ENCODE data around the gene ZNF483.
A peak's percentile ranks its signal among the peaks of the same experiment; 100 is the strongest.
"Not testable (repeated sequence)": the region's sequence is repeated elsewhere in the genome, so short reads cannot be mapped to it uniquely, and the experiment has no call there.

Gene ZNF483

DNA sequence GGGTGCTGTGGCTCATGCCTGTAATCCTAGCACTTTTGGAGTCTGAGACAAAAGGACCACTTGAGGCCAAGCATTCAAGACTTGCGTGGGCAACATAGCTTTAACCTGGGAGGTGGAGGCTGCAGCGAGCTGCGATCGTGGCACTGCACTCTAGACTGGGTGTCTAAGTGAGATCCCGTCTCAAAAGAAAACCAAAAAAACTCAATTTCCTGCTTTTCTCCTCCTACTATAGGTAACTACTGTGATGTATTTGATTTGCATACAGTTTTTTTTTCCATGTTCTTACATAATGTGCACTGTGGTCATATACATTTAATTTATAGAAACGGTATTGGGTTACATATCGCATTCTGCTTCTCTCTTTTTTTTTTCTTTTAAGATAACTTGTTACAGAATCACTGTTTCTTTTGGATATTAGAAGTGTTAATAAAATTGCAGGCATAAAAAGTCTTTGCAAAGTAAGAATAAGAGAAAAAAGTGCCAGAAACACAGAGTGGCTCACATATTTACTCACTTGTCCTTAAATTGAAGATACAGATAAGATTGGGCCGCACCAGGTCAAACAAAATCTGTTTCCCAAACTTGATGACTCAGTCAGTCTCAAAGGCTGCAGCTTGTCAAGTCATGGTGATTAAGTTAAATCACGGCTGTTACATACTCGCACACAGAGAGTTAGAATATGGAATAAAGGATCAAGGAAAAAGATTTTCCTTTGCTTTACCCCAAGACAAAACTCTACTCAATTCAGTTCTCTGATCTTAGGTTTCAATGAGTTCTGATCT lies 76.4 kb downstream of the ZNF483 start:
- in situ Hi-C loops (cut with HindIII; ENCODE audit: low pct_unique_long_range_greater_than_20kb, low sequenced_read_pairs), result no loop called here
- no peak for TF ChIP-seq JUND (IDR thresholded peaks at IDR 0.05; ENCODE audit: low read depth)
- DNase-seq (ENCODE audit: low read depth in 1 of 2, low spot score in 1 of 2), result no peak

DNA sequence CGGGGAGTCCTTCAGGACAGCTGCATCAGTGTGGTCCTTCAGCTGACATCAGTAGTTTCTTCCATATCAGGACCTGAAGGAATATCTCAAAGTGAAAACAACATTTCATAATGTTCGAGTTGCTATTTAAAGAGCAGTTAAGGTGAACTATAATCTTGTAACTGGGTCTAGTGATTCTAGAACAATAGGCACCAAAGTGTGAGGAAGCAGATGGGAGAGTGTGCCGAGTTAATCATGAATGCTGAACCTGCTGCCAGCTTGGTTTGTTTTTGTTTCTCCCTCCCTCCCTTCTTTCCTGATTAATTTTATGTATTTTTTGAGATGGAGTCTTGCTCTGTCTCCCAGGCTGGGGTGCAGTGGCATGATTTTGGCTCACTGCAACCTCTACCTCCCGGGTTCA lies 78.1 kb downstream of the ZNF483 start:
- in situ Hi-C loops (cut with HindIII; ENCODE audit: low pct_unique_long_range_greater_than_20kb, low sequenced_read_pairs), result no loop called here
- no peak for TF ChIP-seq JUND (IDR thresholded peaks at IDR 0.05; ENCODE audit: low read depth)
- DNase-seq (ENCODE audit: low read depth in 1 of 2, low spot score in 1 of 2), result no peak

DNA sequence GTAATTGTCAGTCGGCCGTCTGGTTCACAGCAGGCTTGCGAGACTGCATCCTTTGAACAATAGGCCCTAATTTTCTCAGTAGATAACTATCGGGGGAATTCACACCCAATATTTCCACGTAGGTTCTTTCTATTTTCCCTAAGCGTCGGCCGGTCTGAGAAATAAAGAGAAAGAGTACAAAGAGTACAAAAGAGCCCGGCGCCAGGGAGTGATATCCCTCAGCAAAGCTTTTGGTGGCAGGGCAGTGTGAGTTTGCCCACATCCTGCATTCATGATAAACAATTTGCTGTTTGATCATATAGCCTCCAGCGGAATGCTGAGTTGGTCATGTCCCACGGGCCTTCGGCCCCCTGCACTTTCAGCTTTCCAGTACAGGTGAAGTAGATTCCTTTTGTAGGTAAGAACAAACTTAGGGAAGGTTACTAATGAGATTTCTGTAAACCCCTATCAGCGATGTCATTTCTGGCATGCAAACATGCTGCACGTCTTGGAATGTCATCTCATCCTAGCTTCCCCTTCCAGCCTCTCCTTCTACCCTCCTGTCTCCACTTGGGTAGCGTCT lies 79.2 kb downstream of the ZNF483 start:
- in situ Hi-C loops (cut with HindIII; ENCODE audit: low pct_unique_long_range_greater_than_20kb, low sequenced_read_pairs), result no loop called here
- TF ChIP-seq JUND (IDR thresholded peaks at IDR 0.05; ENCODE audit: low read depth), result no peak
- DNase-seq (ENCODE audit: low read depth in 1 of 2, low spot score in 1 of 2), result no peak

DNA sequence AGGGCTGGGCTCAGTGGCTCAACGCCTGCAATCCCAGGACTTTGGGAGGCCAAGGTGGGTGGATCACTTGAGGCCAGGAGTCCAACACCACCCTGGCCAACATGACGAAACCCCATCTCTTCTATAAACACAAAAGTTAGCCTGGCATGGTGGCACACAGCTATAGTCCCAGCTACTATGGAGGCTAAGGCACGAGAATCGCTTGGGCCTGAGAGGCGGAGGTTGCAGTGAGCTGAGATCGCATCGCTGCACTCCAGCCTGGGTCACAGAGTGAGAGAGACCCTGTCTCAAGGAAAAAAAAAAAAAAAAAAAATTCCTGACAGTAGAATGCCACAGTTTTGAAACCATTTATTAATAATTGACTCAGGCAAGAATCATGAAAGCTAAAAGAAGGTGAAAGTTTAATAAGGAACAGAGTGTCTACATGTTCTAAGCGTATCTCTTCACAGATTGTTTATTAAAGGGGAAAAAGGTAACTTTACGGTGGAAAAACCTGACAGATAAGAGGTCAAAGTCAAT lies 80.1 kb downstream of the ZNF483 start:
- DNase-seq (ENCODE audit: low read depth in 1 of 2, low spot score in 1 of 2), result no peak
- in situ Hi-C loops (cut with HindIII; ENCODE audit: low pct_unique_long_range_greater_than_20kb, low sequenced_read_pairs), result no loop called here
- TF ChIP-seq JUND (IDR thresholded peaks at IDR 0.05; ENCODE audit: low read depth), result no peak

DNA sequence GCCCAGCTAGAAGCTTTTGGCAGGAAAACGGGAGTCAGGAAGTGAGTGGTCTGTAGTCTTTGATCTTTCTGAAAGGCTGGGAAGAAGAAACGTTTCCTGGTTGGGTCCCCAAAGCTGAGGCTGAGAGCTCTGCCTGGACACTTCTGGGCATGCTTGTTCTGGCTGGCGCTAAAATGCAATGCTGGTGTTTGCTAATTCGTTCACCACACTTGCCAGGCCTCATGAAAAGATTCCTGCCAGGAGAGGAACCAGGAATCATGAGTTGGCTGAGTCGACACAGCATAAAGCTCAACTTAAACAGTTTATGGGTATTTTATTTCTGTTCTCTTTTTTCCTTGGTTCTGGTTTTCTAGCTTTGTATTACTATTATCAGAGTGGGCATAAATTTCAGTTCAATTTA lies 85.2 kb downstream of the ZNF483 start:
- no peak for TF ChIP-seq JUND (IDR thresholded peaks at IDR 0.05; ENCODE audit: low read depth)
- in situ Hi-C loops (cut with HindIII; ENCODE audit: low pct_unique_long_range_greater_than_20kb, low sequenced_read_pairs), result no loop called here
- DNase-seq (ENCODE audit: low read depth in 1 of 2, low spot score in 1 of 2), result no peak

DNA sequence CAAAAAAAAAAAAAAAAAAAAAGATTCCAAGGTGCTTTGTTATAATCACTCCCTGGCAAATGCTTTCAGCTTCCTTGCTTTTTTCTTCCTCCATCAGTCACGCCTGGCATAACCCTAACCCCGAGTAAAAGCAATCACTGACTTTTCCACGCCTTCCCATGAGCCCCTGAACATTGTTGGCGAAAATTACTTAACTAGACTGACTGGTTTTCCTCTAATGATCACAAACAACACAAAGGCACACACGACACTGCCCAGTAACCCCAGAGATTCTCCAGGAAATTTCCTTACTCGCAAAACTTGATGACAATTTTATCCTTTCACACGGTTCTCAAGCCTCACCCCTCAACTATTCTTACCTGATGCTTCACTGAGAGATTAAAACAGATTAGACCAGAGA lies 85.9 kb downstream of the ZNF483 start:
- in situ Hi-C loops (cut with HindIII; ENCODE audit: low pct_unique_long_range_greater_than_20kb, low sequenced_read_pairs), result no loop called here
- peak in 1 of 2 experiments; percentile 56 for DNase-seq (ENCODE audit: low read depth in 1 of 2, low spot score in 1 of 2)
- no peak for TF ChIP-seq JUND (IDR thresholded peaks at IDR 0.05; ENCODE audit: low read depth)

DNA sequence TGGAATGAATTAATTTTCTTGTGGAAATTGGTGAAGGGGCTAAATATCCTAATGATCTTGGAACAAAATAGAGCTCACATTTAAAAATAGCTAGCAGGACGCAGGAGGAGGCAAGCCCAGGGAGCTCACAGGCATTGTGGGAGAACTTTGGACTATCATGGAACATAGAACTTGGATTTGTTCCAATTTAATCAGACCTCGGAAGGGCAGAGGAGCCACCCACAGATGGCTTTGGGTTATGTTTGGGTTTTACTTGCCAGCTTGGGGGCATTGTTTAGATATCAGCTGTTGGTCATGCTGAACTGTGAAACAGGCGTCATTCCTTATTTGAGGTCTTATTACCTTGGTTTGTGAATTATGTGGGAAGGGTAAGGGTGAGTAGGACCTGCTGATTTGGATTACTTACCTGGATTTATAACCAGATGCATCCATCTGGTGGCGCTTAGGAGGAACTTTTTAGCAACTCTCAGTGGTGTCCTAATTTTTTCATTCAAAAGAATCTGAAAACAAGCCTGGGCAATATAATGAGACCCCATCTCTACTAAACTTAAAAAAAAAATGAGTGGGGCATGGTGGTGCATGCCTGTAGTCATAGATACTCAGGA lies 88.6 kb downstream of the ZNF483 start:
- in situ Hi-C loops (cut with HindIII; ENCODE audit: low pct_unique_long_range_greater_than_20kb, low sequenced_read_pairs), result no loop called here
- no peak for DNase-seq (ENCODE audit: low read depth in 1 of 2, low spot score in 1 of 2)
- TF ChIP-seq JUND (IDR thresholded peaks at IDR 0.05; ENCODE audit: low read depth), result no peak

DNA sequence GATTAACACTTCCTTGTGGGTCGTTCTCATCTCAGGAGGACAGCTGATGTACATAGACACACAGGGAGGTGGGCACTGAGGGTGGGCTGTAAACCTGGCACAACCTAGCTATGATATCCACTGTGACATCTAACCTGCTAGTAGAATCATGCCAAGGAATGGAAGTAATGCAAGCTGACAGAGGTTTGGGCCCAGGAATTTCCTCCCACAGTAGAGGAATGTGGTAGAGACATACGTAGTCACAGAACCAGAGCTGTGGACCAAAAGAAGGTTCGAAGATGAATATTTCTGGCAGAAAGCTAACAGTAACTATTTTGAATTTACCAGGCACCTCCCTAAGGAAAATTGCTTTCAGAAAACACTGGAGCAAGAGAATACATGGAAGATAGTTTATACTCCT lies 90.9 kb downstream of the ZNF483 start:
- DNase-seq (ENCODE audit: low read depth in 1 of 2, low spot score in 1 of 2), result no peak
- TF ChIP-seq JUND (IDR thresholded peaks at IDR 0.05; ENCODE audit: low read depth), result no peak
- in situ Hi-C loops (cut with HindIII; ENCODE audit: low pct_unique_long_range_greater_than_20kb, low sequenced_read_pairs), result no loop called here

DNA sequence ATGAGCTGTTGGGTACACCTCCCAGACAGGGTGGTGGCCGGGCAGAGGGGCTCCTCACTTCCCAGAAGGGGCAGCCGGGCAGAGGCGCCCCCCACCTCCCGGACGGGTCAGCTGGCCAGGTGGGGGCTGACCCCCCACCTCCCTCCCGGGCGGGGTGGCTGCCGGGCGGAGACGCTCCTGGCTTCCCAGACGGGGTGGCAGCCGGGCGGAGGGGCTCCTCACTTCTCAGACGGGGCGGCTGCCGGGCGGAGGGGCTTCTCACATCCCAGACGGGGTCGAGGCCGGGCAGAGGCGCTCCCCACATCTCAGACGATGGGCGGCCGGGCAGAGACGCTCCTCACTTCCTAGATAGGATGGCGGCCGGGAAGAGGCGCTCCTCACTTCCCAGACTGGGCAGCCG lies 92.4 kb downstream of the ZNF483 start:
- DNase-seq (ENCODE audit: low read depth in 1 of 2, low spot score in 1 of 2); in situ Hi-C loops (cut with HindIII; ENCODE audit: low pct_unique_long_range_greater_than_20kb, low sequenced_read_pairs): not testable (repeated sequence)

DNA sequence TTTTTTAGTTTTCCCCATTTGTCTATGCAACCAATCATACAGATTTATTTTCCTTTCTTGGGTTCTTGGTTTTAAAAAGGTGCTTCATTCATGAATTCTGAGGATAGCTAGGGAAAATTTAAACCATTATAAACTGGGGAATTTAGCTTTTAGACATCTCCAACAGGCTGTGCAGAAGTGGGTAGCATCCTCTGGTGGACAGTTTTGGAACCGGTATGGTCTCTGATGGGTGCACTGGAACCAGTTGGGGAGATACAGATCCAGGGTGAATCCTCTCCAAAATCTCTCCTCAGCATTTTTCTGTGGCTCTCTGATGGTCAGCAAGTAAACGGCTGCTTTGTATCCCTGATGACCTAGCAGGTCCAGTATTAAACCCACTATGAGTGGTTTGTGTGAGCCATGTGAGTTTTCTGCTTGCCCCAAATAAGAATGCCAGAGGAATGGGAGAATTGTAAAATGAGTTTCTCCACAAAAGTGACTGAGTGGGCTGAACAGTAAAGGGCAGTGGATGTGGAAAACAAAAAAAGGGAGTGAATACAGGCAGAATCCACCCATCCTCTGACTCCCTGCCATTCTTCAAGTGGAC lies 97.0 kb downstream of the ZNF483 start:
- TF ChIP-seq JUND (IDR thresholded peaks at IDR 0.05; ENCODE audit: low read depth), result no peak
- DNase-seq (ENCODE audit: low read depth in 1 of 2, low spot score in 1 of 2), result peak in 1 of 2 experiments; percentile 76

DNA sequence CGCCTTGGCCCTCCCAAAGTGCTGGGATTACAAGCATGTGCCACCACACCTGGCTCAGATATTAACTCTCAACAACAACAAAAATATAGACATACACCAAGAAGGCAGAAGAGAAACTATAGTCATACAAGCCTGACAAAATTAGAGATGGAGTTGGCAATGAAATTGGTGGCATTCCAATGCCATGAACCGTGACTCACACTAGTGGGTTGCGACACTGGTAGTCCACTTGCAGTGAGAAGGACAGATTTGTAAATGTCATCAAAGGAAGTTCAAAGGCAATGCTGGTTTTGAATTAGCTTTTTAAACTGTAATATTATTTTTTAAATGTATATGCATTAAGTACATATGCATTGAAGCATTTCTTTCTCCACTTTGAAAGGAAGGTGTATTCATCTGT lies 97.6 kb downstream of the ZNF483 start:
- DNase-seq (ENCODE audit: low read depth in 1 of 2, low spot score in 1 of 2), result peak in 1 of 2 experiments; percentile 54
- in situ Hi-C loops (cut with HindIII; ENCODE audit: low pct_unique_long_range_greater_than_20kb, low sequenced_read_pairs), result no loop called here
- no peak for TF ChIP-seq JUND (IDR thresholded peaks at IDR 0.05; ENCODE audit: low read depth)

More for the DNA sequence above, 97.0 kb downstream of the ZNF483 start:
- in situ Hi-C loops (cut with HindIII; ENCODE audit: low pct_unique_long_range_greater_than_20kb, low sequenced_read_pairs), result no loop called here

Measured in T47D (cell line).